NCI-H774 (cell line): ENCODE measurements around the gene PDE5A.
"Not testable (repeated sequence)": the region's sequence is repeated elsewhere in the genome, so short reads cannot be mapped to it uniquely, and the experiment has no call there.

ENCODE experiments used
- DNase-seq: peaks from one replicate; lab custom pipeline; 2025; lab: John Stamatoyannopoulos, UW

Gene PDE5A

GRCh38 chr4:119628281-119629141 is at the start of gene PDE5A:
TSS of gene PDE5A (minus strand) at chr4:119628804. CDS start at chr4:119628671, 133 bp downstream.
- peak; percentile 68 for DNase-seq

GRCh38 chr4:119676101-119676500 is 47.5 kb upstream of the PDE5A start:
- no peak for DNase-seq

GRCh38 chr4:119675391-119675790 is 46.8 kb upstream of the PDE5A start:
- no peak for DNase-seq

- no peak for DNase-seq
These were observed 44.3 kb upstream of the PDE5A start for GRCh38 chr4:119672938-119673337.

- DNase-seq: no peak
These were observed 43.5 kb upstream of the PDE5A start for GRCh38 chr4:119672086-119672485.

GRCh38 chr4:119671205-119671604 is 42.6 kb upstream of the PDE5A start:
- no peak for DNase-seq

- DNase-seq: no peak
These were observed 39.2 kb upstream of the PDE5A start for GRCh38 chr4:119667802-119668201.

- DNase-seq: no peak
These were observed 38.1 kb upstream of the PDE5A start for GRCh38 chr4:119666653-119667091.

- DNase-seq: no peak
These were observed 37.1 kb upstream of the PDE5A start for GRCh38 chr4:119665752-119666151.

- DNase-seq: no peak
These were observed 35.7 kb upstream of the PDE5A start for GRCh38 chr4:119664168-119664907.

GRCh38 chr4:119663160-119663788 is 34.7 kb upstream of the PDE5A start:
- no peak for DNase-seq

- not testable (repeated sequence) for DNase-seq
These were observed 34.0 kb upstream of the PDE5A start for GRCh38 chr4:119662612-119663011.

- DNase-seq: no peak
These were observed 32.6 kb upstream of the PDE5A start for GRCh38 chr4:119661231-119661630.

GRCh38 chr4:119659576-119659975 is 31.0 kb upstream of the PDE5A start:
- no peak for DNase-seq

GRCh38 chr4:119657111-119657611 is 28.6 kb upstream of the PDE5A start:
- DNase-seq: no peak

- DNase-seq: no peak
These were observed 27.7 kb upstream of the PDE5A start for GRCh38 chr4:119656342-119656741.

GRCh38 chr4:119655111-119655837 is 26.7 kb upstream of the PDE5A start:
- no peak for DNase-seq

- no peak for DNase-seq
These were observed 25.4 kb upstream of the PDE5A start for GRCh38 chr4:119653990-119654389.

- no peak for DNase-seq
These were observed 24.4 kb upstream of the PDE5A start for GRCh38 chr4:119652998-119653397.

GRCh38 chr4:119648398-119648797 is 19.8 kb upstream of the PDE5A start:
- no peak for DNase-seq

- DNase-seq: no peak
These were observed 19.0 kb upstream of the PDE5A start for GRCh38 chr4:119647558-119647957.
